LNCAP (cell line): ENCODE measurements around the gene PTPRD.

Experiments used
- TF ChIP-seq, protein P1 (sequence below): fragments of 450-650 bp; IDR thresholded peaks from 2 replicates; pipeline ENCODE4 v1.5.1; 2017; ENCODE audit warnings: mild to moderate bottlenecking

PTPRD gene

DNA sequence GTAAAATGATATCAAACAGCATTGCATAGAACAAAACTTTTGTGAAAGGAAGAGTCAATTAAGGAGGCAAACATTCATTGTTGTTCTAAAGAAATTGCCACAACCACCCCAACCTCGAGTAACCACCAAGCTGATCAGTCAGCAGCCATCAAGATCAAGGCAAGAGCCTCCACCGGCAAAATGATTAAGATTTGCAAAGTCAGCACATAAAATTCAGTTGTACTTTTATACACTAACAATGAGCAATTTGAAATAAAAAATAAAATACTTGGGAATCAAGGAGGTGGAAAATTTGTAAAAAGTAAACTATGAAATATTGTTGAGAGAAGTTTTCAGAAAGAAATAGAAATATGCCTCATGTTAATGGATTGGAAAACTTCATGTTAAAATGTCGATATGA lies 1118.5 kb downstream of the PTPRD start:
- TF ChIP-seq, protein P1, sequence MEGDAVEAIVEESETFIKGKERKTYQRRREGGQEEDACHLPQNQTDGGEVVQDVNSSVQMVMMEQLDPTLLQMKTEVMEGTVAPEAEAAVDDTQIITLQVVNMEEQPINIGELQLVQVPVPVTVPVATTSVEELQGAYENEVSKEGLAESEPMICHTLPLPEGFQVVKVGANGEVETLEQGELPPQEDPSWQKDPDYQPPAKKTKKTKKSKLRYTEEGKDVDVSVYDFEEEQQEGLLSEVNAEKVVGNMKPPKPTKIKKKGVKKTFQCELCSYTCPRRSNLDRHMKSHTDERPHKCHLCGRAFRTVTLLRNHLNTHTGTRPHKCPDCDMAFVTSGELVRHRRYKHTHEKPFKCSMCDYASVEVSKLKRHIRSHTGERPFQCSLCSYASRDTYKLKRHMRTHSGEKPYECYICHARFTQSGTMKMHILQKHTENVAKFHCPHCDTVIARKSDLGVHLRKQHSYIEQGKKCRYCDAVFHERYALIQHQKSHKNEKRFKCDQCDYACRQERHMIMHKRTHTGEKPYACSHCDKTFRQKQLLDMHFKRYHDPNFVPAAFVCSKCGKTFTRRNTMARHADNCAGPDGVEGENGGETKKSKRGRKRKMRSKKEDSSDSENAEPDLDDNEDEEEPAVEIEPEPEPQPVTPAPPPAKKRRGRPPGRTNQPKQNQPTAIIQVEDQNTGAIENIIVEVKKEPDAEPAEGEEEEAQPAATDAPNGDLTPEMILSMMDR, result no peak

DNA sequence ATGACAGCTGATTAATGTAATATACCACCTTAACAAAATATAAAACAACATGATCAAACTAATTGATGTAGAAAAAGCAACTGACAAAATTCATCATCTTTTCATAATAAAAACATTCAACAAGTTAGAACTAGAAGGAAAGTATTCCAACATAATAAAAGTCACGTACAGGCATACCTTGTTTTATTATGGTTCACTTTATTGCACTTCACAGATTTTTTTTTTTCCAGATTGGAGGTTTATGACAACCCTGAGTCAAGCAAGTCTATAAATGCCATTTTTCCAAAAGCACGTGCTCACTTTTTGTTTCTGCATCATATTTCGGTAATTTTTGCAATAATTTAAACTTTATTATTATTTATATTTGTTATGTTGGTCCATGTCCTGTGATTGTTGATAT lies 1120.3 kb downstream of the PTPRD start:
- TF ChIP-seq, protein P1, result no peak

DNA sequence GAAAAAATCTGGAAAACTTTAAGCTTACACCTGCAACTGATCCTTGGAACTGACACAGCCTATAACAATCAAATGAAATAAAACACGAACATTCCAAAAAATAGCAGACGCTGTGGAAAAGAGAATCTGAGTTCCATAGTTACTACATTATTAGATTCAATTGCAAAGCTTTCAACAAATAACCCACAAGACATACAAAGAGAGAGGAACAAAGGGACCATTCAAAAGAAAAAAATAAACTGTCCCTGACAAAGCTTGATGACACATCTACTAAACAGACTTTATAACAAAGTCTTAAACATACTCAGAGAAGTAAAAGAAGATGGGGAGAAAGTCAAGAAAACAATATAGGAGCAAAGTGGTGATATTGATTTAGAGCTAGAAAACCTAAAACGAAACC lies 1123.6 kb downstream of the PTPRD start:
- TF ChIP-seq, protein P1, result no peak

DNA sequence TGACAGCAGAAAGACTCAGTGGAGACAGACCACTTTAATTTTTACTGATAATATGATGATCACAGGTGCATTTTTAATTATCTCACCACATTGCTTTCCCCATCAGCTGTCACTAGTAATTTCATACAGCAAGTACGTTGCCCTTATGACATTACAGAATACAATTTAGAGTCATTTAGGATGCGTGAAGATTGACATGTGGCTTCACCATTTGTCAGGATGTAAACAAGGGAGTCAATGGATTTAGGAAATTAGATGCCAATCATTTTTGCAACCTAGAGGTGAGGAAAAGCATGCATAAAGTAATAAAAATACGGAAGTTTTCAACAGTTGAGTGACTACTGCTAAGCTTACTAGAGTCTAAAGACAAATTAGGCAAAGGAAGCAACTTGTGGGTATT lies 1129.6 kb downstream of the PTPRD start:
- TF ChIP-seq, protein P1, result no peak

DNA sequence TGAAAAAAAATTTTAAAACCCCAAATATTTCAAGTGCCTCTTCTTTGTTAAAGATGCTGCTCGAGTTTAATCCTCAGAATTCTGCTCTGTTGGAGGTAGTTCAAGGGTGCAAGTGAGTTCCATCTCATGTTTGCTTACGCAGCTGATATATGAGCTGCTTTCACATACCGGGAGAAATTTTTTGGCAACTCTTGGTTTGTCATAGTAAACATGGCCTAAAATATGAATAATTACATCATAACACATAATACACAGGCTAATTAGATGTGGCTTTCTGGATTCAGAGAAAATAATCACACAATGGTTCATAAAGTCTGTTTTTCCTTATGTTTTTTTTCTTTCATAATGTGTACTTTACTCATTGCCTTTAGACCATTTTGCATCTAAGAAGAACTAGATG lies 1134.1 kb downstream of the PTPRD start:
- TF ChIP-seq, protein P1, result no peak

DNA sequence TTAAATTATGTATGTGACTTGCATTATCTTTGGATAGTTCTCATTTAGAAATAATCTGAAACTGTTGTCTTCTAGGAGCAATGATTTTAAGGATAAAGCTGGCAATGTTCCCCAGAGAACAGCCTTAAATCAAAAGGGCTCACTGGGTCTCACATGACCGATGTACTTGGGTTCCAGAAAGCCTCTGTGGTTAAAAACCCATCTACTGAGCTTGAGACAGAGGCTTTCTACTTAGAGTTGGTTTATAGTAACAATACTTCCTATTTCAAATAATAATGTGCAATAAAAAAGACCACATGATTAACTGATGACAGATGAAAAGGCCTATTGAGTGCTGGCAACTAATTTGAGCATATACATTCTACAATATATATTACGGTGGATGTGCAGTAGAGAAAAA lies 1143.5 kb downstream of the PTPRD start:
- TF ChIP-seq, protein P1, result no peak

DNA sequence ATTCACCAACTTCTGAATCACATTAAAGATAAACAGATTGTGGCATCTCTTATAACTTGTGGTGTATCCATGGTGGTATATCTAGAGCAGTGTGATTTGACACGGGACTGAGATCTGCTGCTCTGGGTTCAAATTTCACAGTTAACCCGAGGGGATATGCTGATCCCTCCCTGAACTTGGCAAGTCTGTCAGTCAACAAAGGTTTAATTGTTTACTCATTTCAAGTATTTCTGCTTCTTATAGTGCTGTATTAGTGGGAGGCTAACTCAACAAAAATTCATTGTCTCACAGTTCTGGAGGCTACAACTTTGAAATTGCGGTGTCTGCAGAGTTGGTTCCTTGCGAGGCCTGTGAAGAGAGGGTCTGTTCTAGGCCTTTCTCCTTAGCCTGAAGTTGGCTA lies 1175.2 kb downstream of the PTPRD start:
- TF ChIP-seq, protein P1, result no peak

DNA sequence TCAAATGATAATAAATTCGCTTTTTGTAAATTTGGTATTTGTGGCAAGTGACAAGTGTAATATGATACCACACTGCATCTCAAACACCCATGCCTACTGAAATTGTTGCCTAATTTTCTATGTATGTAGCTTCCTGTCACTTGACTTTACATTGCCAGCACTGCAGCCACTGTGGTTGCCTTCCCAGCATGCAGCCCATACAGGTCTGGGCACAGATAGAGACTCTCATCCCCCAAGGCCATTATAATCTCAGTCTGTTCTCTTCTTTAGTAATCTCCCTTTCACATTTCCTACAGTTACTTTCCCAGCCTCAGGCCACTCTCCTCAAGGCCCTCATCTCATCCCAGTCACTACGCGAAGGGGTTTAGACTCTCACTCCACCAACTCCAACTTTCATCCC lies 1200.6 kb downstream of the PTPRD start:
- TF ChIP-seq, protein P1, result no peak
